Measurements from ENCODE around the gene LGR5. TPM values are rescaled to one million over a fixed set of nuclear protein-coding genes. Genes with fewer than 3 reads are reported as not detected.

The LGR5 gene
- total RNA-seq, 1 experiment from 2014 or later, result not detected

DNA sequence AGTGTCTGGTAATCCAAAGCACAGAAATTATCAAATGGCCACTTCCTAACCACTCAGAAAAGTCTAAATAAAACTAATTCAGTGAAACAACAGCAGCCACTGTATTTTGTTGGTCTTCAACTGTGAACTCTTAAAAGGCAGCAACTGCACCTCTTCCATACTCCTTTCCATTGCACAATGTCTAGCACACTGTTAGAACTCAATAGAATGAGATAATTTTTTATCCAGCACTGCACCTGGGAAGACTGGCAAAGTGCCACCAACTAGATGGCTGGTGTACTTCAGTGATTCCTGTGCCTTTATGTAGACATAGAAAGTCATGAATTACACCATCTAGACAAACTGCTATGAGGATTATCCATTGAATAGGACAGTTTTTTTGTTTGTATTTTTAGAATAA, 26.2 kb downstream of the LGR5 start:
- no TSS peak for BruUV-seq (replicated peaks)
- no peaks in the 10 kb centered on the region for H4K20me1 ChIP-seq (ENCODE audit: insufficient read depth)
- no peak for DNase-seq
- POLR2A ChIA-PET (ENCODE audit: unreplicated experiment), result no interaction called here
- no peaks in the 10 kb centered on the region for H3K9me2 ChIP-seq (ENCODE audit: insufficient read depth)
- CTCF ChIA-PET, result no interaction called here
- H3K4me3 ChIP-seq, result no peak overlapping the region
- no peaks in the 10 kb centered on the region for H3K36me3 ChIP-seq (ENCODE audit: low read depth)
- H2AFZ ChIP-seq, result no peak overlapping the region
- intact Hi-C loops (cut with micrococcal nuclease; ENCODE audit: unreplicated experiment), result no loop called here
- no peak overlapping the region for H3K27ac ChIP-seq
- no peaks in the 10 kb centered on the region for H3F3A ChIP-seq (ENCODE audit: insufficient read depth, low read depth)
- H3K79me2 ChIP-seq (ENCODE audit: low read depth), result no peaks in the 10 kb centered on the region
- H3K27me3 ChIP-seq (ENCODE audit: insufficient read depth, low read depth), result no peaks in the 10 kb centered on the region
- H3K4me1 ChIP-seq (replicated peaks; ENCODE audit: insufficient read depth), result no peaks in the 10 kb centered on the region
- no peaks in the 10 kb centered on the region for H3K9me3 ChIP-seq (ENCODE audit: insufficient read depth, low read depth)
- TF ChIP-seq, protein P1, sequence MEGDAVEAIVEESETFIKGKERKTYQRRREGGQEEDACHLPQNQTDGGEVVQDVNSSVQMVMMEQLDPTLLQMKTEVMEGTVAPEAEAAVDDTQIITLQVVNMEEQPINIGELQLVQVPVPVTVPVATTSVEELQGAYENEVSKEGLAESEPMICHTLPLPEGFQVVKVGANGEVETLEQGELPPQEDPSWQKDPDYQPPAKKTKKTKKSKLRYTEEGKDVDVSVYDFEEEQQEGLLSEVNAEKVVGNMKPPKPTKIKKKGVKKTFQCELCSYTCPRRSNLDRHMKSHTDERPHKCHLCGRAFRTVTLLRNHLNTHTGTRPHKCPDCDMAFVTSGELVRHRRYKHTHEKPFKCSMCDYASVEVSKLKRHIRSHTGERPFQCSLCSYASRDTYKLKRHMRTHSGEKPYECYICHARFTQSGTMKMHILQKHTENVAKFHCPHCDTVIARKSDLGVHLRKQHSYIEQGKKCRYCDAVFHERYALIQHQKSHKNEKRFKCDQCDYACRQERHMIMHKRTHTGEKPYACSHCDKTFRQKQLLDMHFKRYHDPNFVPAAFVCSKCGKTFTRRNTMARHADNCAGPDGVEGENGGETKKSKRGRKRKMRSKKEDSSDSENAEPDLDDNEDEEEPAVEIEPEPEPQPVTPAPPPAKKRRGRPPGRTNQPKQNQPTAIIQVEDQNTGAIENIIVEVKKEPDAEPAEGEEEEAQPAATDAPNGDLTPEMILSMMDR (conservative IDR thresholded peaks at IDR 0.05), result no peak
- TF ChIP-seq EZH2 (IDR thresholded peaks at IDR 0.05; ENCODE audit: low read depth), result no peak
- no peak overlapping the region for H3K4me2 ChIP-seq

DNA sequence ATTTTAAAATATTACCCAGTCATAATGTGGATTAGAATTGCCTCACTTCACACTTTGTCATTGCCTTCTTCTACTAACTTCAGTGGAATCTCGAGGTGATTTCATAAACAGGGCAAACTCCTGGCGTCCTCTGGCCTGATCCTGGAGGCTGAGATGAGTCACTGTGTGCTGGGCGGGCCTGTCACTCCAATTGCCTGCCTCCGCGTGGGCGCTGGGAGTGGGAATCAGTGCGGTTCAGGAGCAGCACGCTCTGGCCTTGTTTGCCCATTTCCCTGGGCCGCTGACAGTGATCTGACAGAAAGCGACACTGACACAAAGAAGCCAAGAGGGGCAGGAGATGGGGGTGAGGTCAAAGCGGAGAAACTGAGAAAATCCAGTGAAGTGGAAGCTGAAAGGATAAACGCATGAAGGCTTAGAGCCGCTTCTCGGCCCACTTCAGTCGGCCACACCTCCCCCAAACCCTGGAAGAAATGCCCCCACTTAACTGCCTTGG, 29.7 kb downstream of the LGR5 start:
- no peak overlapping the region for H3K4me3 ChIP-seq
- no peaks in the 10 kb centered on the region for H3K9me3 ChIP-seq (ENCODE audit: insufficient read depth, low read depth)
- no peak overlapping the region for H3K27ac ChIP-seq
- CTCF ChIA-PET, result no interaction called here
- H3K79me2 ChIP-seq (ENCODE audit: low read depth), result no peaks in the 10 kb centered on the region
- no peak overlapping the region for H3K4me2 ChIP-seq
- H3K4me1 ChIP-seq (replicated peaks; ENCODE audit: insufficient read depth), result no peaks in the 10 kb centered on the region
- no peaks in the 10 kb centered on the region for H3K36me3 ChIP-seq (ENCODE audit: low read depth)
- TF ChIP-seq, protein P1 (conservative IDR thresholded peaks at IDR 0.05), result no peak
- no peak for TF ChIP-seq EZH2 (IDR thresholded peaks at IDR 0.05; ENCODE audit: low read depth)
- no peaks in the 10 kb centered on the region for H4K20me1 ChIP-seq (ENCODE audit: insufficient read depth)
- intact Hi-C loops (cut with micrococcal nuclease; ENCODE audit: unreplicated experiment), result no loop called here
- POLR2A ChIA-PET (ENCODE audit: unreplicated experiment), result no interaction called here
- DNase-seq, result peak in 1 of 2 experiments; percentile 7
- H3K9me2 ChIP-seq (ENCODE audit: insufficient read depth), result no peaks in the 10 kb centered on the region
- H2AFZ ChIP-seq, result no peak overlapping the region
- no TSS peak for BruUV-seq (replicated peaks)
- no peaks in the 10 kb centered on the region for H3F3A ChIP-seq (ENCODE audit: insufficient read depth, low read depth)
- no peaks in the 10 kb centered on the region for H3K27me3 ChIP-seq (ENCODE audit: insufficient read depth, low read depth)

DNA sequence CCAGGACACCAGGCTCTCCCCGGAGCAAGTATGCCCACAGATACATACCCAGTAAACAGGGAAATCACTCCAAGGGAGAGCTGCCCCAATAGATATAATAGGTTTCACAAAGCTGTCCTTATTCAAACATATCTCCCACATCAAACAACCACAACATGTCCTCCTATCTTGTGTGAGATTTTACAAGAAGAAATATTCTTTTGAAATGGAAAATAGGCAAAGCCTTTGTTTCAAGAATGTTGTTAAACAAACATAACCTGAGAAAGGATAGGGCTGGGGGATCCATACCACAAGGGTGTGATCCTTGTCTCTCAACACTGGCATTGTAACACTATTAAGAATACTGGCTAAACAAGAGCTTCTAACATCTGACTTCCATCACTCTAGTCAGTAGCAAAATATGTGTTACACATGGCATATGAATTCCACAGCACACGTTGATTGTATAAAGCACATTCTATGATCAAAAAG, 32.9 kb downstream of the LGR5 start:
- no peaks in the 10 kb centered on the region for H3K27me3 ChIP-seq (ENCODE audit: insufficient read depth, low read depth)
- H3K4me3 ChIP-seq, result no peak overlapping the region
- H3K9me2 ChIP-seq (ENCODE audit: insufficient read depth), result no peaks in the 10 kb centered on the region
- TF ChIP-seq, protein P1 (conservative IDR thresholded peaks at IDR 0.05), result no peak
- no peak for TF ChIP-seq EZH2 (IDR thresholded peaks at IDR 0.05; ENCODE audit: low read depth)
- H3K9me3 ChIP-seq (ENCODE audit: insufficient read depth, low read depth), result no peaks in the 10 kb centered on the region
- H3K36me3 ChIP-seq (ENCODE audit: low read depth), result no peaks in the 10 kb centered on the region
- no peaks in the 10 kb centered on the region for H3K4me1 ChIP-seq (replicated peaks; ENCODE audit: insufficient read depth)
- no peaks in the 10 kb centered on the region for H3K79me2 ChIP-seq (ENCODE audit: low read depth)
- no peak overlapping the region for H3K4me2 ChIP-seq
- ChIA-PET CTCF (no interaction called here), POLR2A (ENCODE audit: unreplicated experiment) (interaction anchor here (0.5 kb wide), 1 partner anchor 266 kb away, joined by 4 read pairs; no protein-coding TSS in a partner anchor)
- H2AFZ ChIP-seq, result no peak overlapping the region
- no peaks in the 10 kb centered on the region for H4K20me1 ChIP-seq (ENCODE audit: insufficient read depth)
- no peak for DNase-seq
- H3F3A ChIP-seq (ENCODE audit: insufficient read depth, low read depth), result no peaks in the 10 kb centered on the region
- no peak overlapping the region for H3K27ac ChIP-seq
- BruUV-seq (replicated peaks), result no TSS peak
- intact Hi-C loops (cut with micrococcal nuclease; ENCODE audit: unreplicated experiment), result no loop called here
